ENCODE measurements around the gene ZFR2. TPM values are rescaled to one million over a fixed set of nuclear protein-coding genes. Genes with fewer than 3 reads are reported as not detected.

The ZFR2 gene
- total and polyA plus RNA-seq, 2 of the 8 experiments (the other 6 are each of a cell fraction or from before 2014, with no cell fraction given), result 14.5 to 28.4 TPM

DNA sequence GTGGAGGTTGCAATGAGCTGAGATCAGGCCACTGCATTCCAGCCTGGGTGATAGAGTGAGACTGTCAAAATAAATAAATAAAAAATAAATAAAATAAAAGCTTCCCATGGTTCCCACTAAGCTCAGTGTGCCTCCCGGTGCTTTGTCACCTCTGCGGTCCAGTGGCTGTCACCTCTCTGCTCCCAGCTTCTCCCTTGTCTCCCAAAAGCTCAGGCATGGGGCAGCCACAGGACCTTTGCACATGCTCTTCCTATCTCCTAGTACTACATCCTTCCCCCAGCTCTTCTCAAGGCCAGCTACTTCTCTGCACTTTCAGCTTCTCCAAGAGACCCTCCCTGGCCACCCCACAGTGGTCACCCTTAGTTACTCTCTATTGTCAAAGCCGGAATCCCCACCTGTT is 75.0 kb downstream of the ZFR2 start:
- Histone ChIP-seq H3K4me3 (ENCODE audit: extremely low read depth in 1 of 4, insufficient read depth in 2 of 4, low read depth in 3 of 4, low read length in 4 of 4) (no peak overlapping the region), H3K9ac (replicated peaks in 1 of 4; ENCODE audit: extremely low read depth in 1 of 4, low read depth in 3 of 4, low read length in 3 of 4) (no peak overlapping the region), H3K9me3 (ENCODE audit: insufficient read depth in 2 of 2, low read depth in 1 of 2, low read length in 1 of 2) (peaks cover 4 to 10% of the 10 kb centered on the region in 2 experiments; a peak in 2 of 4 replicates), H3K27ac (ENCODE audit: low read depth, low read length) (no peak overlapping the region), H2BK120ac (replicated peaks; ENCODE audit: low read depth, low read length) (no peak overlapping the region), H3K4me1 (replicated peaks in 1 of 4; ENCODE audit: control insufficient read depth in 3 of 4, insufficient read depth in 4 of 4, low read length in 3 of 4) (no peaks in the 10 kb centered on the region), H2BK20ac (ENCODE audit: low read length) (no peak overlapping the region), H3K27me3 (replicated peaks in 1 of 4; ENCODE audit: control insufficient read depth in 3 of 4, extremely low read depth in 1 of 4, insufficient read depth in 3 of 4, low read length in 3 of 4) (peaks cover 0 to 3% (median 0%) of the 10 kb centered on the region in 4 experiments; a peak in 1 of 7 replicates), H3K36me3 (ENCODE audit: control insufficient read depth in 2 of 4, insufficient read depth in 4 of 4, low read length in 3 of 4) (no peaks in the 10 kb centered on the region), H3K79me1 (ENCODE audit: low read depth, low read length) (no peaks in the 10 kb centered on the region), H2BK15ac (ENCODE audit: low read length) (no peak overlapping the region), H4K20me1 (replicated peaks in 1 of 2; ENCODE audit: control insufficient read depth in 1 of 2, insufficient read depth in 2 of 2, low read length in 2 of 2) (no peaks in the 10 kb centered on the region), H4K5ac (ENCODE audit: insufficient read length, low read depth, low read length) (no peak overlapping the region), H2BK12ac (ENCODE audit: low read depth, low read length) (no peak overlapping the region), H4K8ac (ENCODE audit: extremely low read depth, insufficient read depth, low read length) (no peak overlapping the region), H2AFZ (ENCODE audit: low read length) (no peak overlapping the region), H3K14ac (ENCODE audit: insufficient read length) (no peak overlapping the region), H3K79me2 (ENCODE audit: control insufficient read depth in 1 of 2, insufficient read depth in 2 of 2, low read length in 2 of 2) (no peaks in the 10 kb centered on the region), H3K4me2 (ENCODE audit: insufficient read depth in 1 of 2, low read depth in 2 of 2, low read length in 2 of 2) (no peak overlapping the region), H4K91ac (replicated peaks; ENCODE audit: insufficient read length, low read length) (no peak overlapping the region), H3K23ac (ENCODE audit: insufficient read length) (no peak overlapping the region), H3K56ac (replicated peaks; ENCODE audit: insufficient read length, low read depth, low read length) (no peak overlapping the region), H2AK5ac (ENCODE audit: low read depth, low read length) (no peak overlapping the region), H3K4ac (replicated peaks; ENCODE audit: insufficient read length, low read depth, low read length) (no peak overlapping the region), H3K23me2 (ENCODE audit: low read depth, low read length) (no peaks in the 10 kb centered on the region), H2BK5ac (ENCODE audit: low read depth, low read length) (no peak overlapping the region), H3K18ac (ENCODE audit: extremely low read depth, low read length) (no peak overlapping the region)
- no peak for TF ChIP-seq JUND (IDR thresholded peaks at IDR 0.05; ENCODE audit: low read length)
- FAIRE-seq (no peak), DNase-seq (ENCODE audit: low read depth in 1 of 2, low spot score in 2 of 2) (no peak)
- 94% methylated on average over 3 of the region's 3 CpGs; no CpG with 5 or more reads in 1 of the 2 experiments for WGBS, 2 experiments (ENCODE audit: extremely low coverage in 1 of 2, insufficient coverage in 1 of 2, insufficient read length in 1 of 2, insufficient replicate concordance in 2 of 2, low coverage in 1 of 2, low lambda C conversion rate in 2 of 2, missing lambda C conversion rate in 1 of 2)
- ChIA-PET CTCF (ENCODE audit: partially characterized antibody) (interaction anchor here (0.9 to 1.3 kb wide), 3 partner anchors 10 to 347 kb away, joined by 3 read pairs; no protein-coding TSS in a partner anchor), POLR2A (ENCODE audit: partially characterized antibody) (interaction anchor here (1.2 to 2.0 kb wide), 4 partner anchors 28 to 73 kb away, joined by 3 to 6 read pairs (median 4); partner anchors contain the start of gene APBA3)

Data from H1 (cell line).